ENCODE data around the gene RYR1. TPM values are rescaled to one million over a fixed set of nuclear protein-coding genes. Genes with fewer than 3 reads are reported as not detected.

RYR1 gene
- total and polyA plus RNA-seq, 2 of the 8 experiments (the other 6 are each of a cell fraction or from before 2014, with no cell fraction given) = 5.8 to 11.8 TPM

GRCh38 chr19:38599722-38600121, 166.2 kb downstream of the RYR1 start:
- no peak for DNase-seq (ENCODE audit: low read depth in 1 of 2, low spot score in 2 of 2)
- 89% methylated on average over 11 of the region's 11 CpGs; no CpG with 5 or more reads in 1 of the 2 experiments for WGBS, 2 experiments (ENCODE audit: extremely low coverage in 1 of 2, insufficient coverage in 1 of 2, insufficient read length in 1 of 2, insufficient replicate concordance in 2 of 2, low coverage in 1 of 2, low lambda C conversion rate in 2 of 2, missing lambda C conversion rate in 1 of 2)
- POLR2A ChIA-PET (ENCODE audit: partially characterized antibody) = interaction anchor here (1.7 kb wide), 1 partner anchor 19 kb away, joined by 4 read pairs; the partner anchor contains the start of gene EIF3K

More at GRCh38 chr19:38599722-38600121, 166.2 kb downstream of the RYR1 start:
- Histone ChIP-seq H2BK120ac (replicated peaks; ENCODE audit: low read depth, low read length) (no peak overlapping the region), H3K9me3 (ENCODE audit: insufficient read depth in 2 of 2, low read depth in 1 of 2, low read length in 1 of 2) (no peaks in the 10 kb centered on the region), H4K8ac (ENCODE audit: extremely low read depth, insufficient read depth, low read length) (no peak overlapping the region), H2BK12ac (ENCODE audit: low read depth, low read length) (no peak overlapping the region), H2BK15ac (ENCODE audit: low read length) (no peak overlapping the region), H2BK5ac (ENCODE audit: low read depth, low read length) (no peak overlapping the region), H3K27ac (ENCODE audit: low read depth, low read length) (no peak overlapping the region), H3K4ac (replicated peaks; ENCODE audit: insufficient read length, low read depth, low read length) (no peak overlapping the region), H3K4me1 (replicated peaks in 1 of 4; ENCODE audit: control insufficient read depth in 3 of 4, insufficient read depth in 4 of 4, low read length in 3 of 4) (peaks cover 0 to 6% (median 4%) of the 10 kb centered on the region in 4 experiments; a peak in 4 of 7 replicates), H3K23me2 (ENCODE audit: low read depth, low read length) (peaks cover 6% of the 10 kb centered on the region; the same call in 1 of the 2 replicates), H3K4me2 (ENCODE audit: insufficient read depth in 1 of 2, low read depth in 2 of 2, low read length in 2 of 2) (no peak overlapping the region), H2AFZ (ENCODE audit: low read length) (no peak overlapping the region), H2BK20ac (ENCODE audit: low read length) (no peak overlapping the region), H3K14ac (ENCODE audit: insufficient read length) (no peak overlapping the region), H2AK5ac (ENCODE audit: low read depth, low read length) (no peak overlapping the region), H4K20me1 (replicated peaks in 1 of 2; ENCODE audit: control insufficient read depth in 1 of 2, insufficient read depth in 2 of 2, low read length in 2 of 2) (no peaks in the 10 kb centered on the region), H4K91ac (replicated peaks; ENCODE audit: insufficient read length, low read length) (no peak overlapping the region), H3K23ac (ENCODE audit: insufficient read length) (no peak overlapping the region), H3K18ac (ENCODE audit: extremely low read depth, low read length) (no peak overlapping the region), H3K56ac (replicated peaks; ENCODE audit: insufficient read length, low read depth, low read length) (no peak overlapping the region), H4K5ac (ENCODE audit: insufficient read length, low read depth, low read length) (no peak overlapping the region), H3K4me3 (ENCODE audit: extremely low read depth in 1 of 4, insufficient read depth in 2 of 4, low read depth in 3 of 4, low read length in 4 of 4) (no peak overlapping the region), H3K9ac (replicated peaks in 1 of 4; ENCODE audit: extremely low read depth in 1 of 4, low read depth in 3 of 4, low read length in 3 of 4) (no peak overlapping the region), H3K27me3 (replicated peaks in 1 of 4; ENCODE audit: control insufficient read depth in 3 of 4, extremely low read depth in 1 of 4, insufficient read depth in 3 of 4, low read length in 3 of 4) (no peaks in the 10 kb centered on the region), H3K79me1 (ENCODE audit: low read depth, low read length) (no peaks in the 10 kb centered on the region), H3K36me3 (ENCODE audit: control insufficient read depth in 2 of 4, insufficient read depth in 4 of 4, low read length in 3 of 4) (no peaks in the 10 kb centered on the region), H3K79me2 (ENCODE audit: control insufficient read depth in 1 of 2, insufficient read depth in 2 of 2, low read length in 2 of 2) (no peaks in the 10 kb centered on the region)
- FAIRE-seq = no peak
- TF ChIP-seq ATF2 (IDR thresholded peaks at IDR 0.05; ENCODE audit: low read length) = no peak
- TF ChIP-seq E2F6 (IDR thresholded peaks at IDR 0.05) = no peak
- no peak for TF ChIP-seq BCL11A (IDR thresholded peaks at IDR 0.05; ENCODE audit: low read depth in 2 of 2, low read length in 2 of 2)
- no peak for TF ChIP-seq SP1 (IDR thresholded peaks at IDR 0.05; ENCODE audit: low read depth, low read length)
- no peak for TF ChIP-seq BACH1 (IDR thresholded peaks at IDR 0.05; ENCODE audit: low read length)
- no peak for TF ChIP-seq POU5F1 (IDR thresholded peaks at IDR 0.05; ENCODE audit: low read depth, low read length)
- no peak for TF ChIP-seq TAF1 (IDR thresholded peaks at IDR 0.05; ENCODE audit: low read depth, low read length)
- TF ChIP-seq GABPA (IDR thresholded peaks at IDR 0.05; ENCODE audit: borderline replicate concordance, insufficient read depth, low read length) = no peak
- CTCF ChIA-PET (ENCODE audit: partially characterized antibody) = interaction anchor here (1.0 kb wide), 1 partner anchor 18 kb away, joined by 3 read pairs; no protein-coding TSS in a partner anchor
